SU-DHL-6 (cell line): ENCODE results near the gene RECQL5.
"Not testable (repeated sequence)": the region's sequence is repeated elsewhere in the genome, so short reads cannot be mapped to it uniquely, and the experiment has no call there.

ENCODE experiments used
- H2AFZ ChIP-seq: fragments of 200-600 bp; sonication (generic); 2 replicates; pipeline ENCODE4 v1.6.1; 2014; ENCODE audit warnings: low read depth, mild to moderate bottlenecking, moderate library complexity, mixed read lengths, antibody characterized with exemption, low read length; ENCODE audit not compliant: severe bottlenecking
- H3F3A ChIP-seq: fragments of 200-600 bp; shearing (Covaris generic); 2 replicates; pipeline ENCODE4 v1.6.0; 2016; ENCODE audit warnings: antibody characterized with exemption, mild to moderate bottlenecking; ENCODE audit not compliant: insufficient read depth
- H3K27ac ChIP-seq: fragments of 200-600 bp; sonication (generic); 2 replicates; pipeline ENCODE4 v1.5.1; 2016; ENCODE audit warnings: low read depth, mild to moderate bottlenecking, low read length, moderate library complexity, mixed read lengths
- H3K27me3 ChIP-seq: fragments of 200-600 bp; sonication (generic), shearing (Covaris generic); 2 replicates; pipeline ENCODE4 v1.6.0; 2014; ENCODE audit warnings: mild to moderate bottlenecking, low read length
- H3K36me3 ChIP-seq: fragments of 200-600 bp; sonication (generic); 2 replicates; pipeline ENCODE4 v1.6.1; 2014; ENCODE audit warnings: mild to moderate bottlenecking, low read length, mixed read lengths
- H3K4me2 ChIP-seq: fragments of 300-600, 200-600 bp; shearing (Covaris generic), sonication (generic); 2 replicates; pipeline ENCODE4 v1.6.0; 2014; ENCODE audit warnings: low read length, low read depth, mild to moderate bottlenecking; ENCODE audit not compliant: poor library complexity, severe bottlenecking
- H3K4me3 ChIP-seq: fragments of 200-600 bp; sonication (generic); 2 replicates; pipeline ENCODE4 v1.5.1; 2014; ENCODE audit warnings: antibody characterized with exemption, low read length, mild to moderate bottlenecking, mixed read lengths; ENCODE audit not compliant: insufficient read depth, poor library complexity, severe bottlenecking
- H3K79me2 ChIP-seq: fragments of 200-600 bp; sonication (generic); 2 replicates; pipeline ENCODE4 v1.6.1; 2014; ENCODE audit warnings: mild to moderate bottlenecking, low read length, moderate library complexity; ENCODE audit not compliant: insufficient read depth
- H3K9ac ChIP-seq: fragments of 200-600 bp; sonication (generic); 2 replicates; pipeline ENCODE4 v1.7.0; 2014; ENCODE audit warnings: mild to moderate bottlenecking, low read length
- H3K9me2 ChIP-seq: fragments of 200-600 bp; sonication (generic); replicated peaks from 2 replicates; pipeline ENCODE4 v1.6.1; 2014; ENCODE audit warnings: low read length; ENCODE audit not compliant: insufficient read depth
- H3K9me3 ChIP-seq: fragments of 200-600 bp; sonication (generic); 2 replicates; pipeline ENCODE4 v1.6.1; 2014; ENCODE audit warnings: low read length, mixed read lengths; ENCODE audit not compliant: insufficient read depth
- H4K20me1 ChIP-seq: fragments of 200-600 bp; sonication (generic); 2 replicates; pipeline ENCODE4 v1.6.1; 2014; ENCODE audit warnings: low read depth, mild to moderate bottlenecking, antibody characterized with exemption, low read length, moderate library complexity, mixed read lengths
- EZH2phosphoT487 ChIP-seq: fragments of 200-600 bp; sonication (generic), shearing (Covaris generic); conservative IDR thresholded peaks from 2 replicates; pipeline ENCODE4 v1.6.1; 2018; ENCODE audit warnings: mild to moderate bottlenecking, antibody characterized with exemption, low read length, moderate library complexity, mixed read lengths
- TF ChIP-seq, protein P1 (sequence below): fragments of 200-600 bp; sonication (generic); IDR thresholded peaks from one replicate; pipeline ENCODE4 v1.5.1; 2017; ENCODE audit warnings: antibody characterized with exemption, mild to moderate bottlenecking, low read length, moderate library complexity; ENCODE audit not compliant: insufficient read depth, poor library complexity, severe bottlenecking

The RECQL5 gene

DNA sequence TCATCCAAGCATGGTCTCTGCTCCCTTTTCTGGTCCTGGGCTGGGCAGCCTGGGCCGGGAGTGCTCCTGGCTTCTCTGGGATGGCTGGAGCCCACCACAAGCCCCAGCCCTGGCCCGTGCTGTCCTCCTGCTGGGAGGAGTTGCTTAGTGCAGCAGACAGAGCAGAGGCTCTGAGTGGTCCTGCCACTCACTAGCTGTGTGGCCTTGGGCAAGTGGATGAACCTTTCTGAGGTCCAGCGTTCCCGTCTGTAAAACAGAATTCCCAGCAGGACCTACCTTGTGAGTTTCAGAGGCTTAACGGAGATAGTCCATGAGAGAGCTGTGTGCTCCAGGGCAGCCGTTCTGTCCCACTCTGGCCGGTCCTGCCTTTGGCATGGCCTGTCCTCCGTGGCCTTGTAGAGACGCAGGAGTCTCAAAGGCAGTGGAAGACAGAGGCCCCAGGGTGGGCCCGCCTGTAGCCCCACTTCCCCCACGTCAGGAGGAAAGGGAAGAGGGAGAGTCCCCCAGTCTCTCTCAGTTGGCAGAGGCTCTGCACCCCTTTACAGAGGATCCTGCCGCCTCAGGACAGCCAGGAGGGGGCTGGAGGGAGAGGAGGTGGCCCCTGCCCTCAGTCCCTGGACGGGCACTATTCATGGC is 71.6 kb downstream of the RECQL5 start:
- Histone ChIP-seq H3K27me3 (no peaks in the 10 kb centered on the region), H2AFZ (no peak overlapping the region), H3K79me2 (no peaks in the 10 kb centered on the region), H3K36me3 (no peaks in the 10 kb centered on the region), H3K9ac (no peak overlapping the region), H3K9me2 (no peaks in the 10 kb centered on the region), H3K4me3 (no peak overlapping the region), H4K20me1 (no peaks in the 10 kb centered on the region), H3K4me2 (no peak overlapping the region), H3K27ac (no peak overlapping the region), H3F3A (0 out of 2 replicates have a peak, but pooled peaks cover 4% of the 10 kb centered on the region), H3K9me3 (no peaks in the 10 kb centered on the region)
- no peak for TF ChIP-seq EZH2phosphoT487
- TF ChIP-seq, protein P1, sequence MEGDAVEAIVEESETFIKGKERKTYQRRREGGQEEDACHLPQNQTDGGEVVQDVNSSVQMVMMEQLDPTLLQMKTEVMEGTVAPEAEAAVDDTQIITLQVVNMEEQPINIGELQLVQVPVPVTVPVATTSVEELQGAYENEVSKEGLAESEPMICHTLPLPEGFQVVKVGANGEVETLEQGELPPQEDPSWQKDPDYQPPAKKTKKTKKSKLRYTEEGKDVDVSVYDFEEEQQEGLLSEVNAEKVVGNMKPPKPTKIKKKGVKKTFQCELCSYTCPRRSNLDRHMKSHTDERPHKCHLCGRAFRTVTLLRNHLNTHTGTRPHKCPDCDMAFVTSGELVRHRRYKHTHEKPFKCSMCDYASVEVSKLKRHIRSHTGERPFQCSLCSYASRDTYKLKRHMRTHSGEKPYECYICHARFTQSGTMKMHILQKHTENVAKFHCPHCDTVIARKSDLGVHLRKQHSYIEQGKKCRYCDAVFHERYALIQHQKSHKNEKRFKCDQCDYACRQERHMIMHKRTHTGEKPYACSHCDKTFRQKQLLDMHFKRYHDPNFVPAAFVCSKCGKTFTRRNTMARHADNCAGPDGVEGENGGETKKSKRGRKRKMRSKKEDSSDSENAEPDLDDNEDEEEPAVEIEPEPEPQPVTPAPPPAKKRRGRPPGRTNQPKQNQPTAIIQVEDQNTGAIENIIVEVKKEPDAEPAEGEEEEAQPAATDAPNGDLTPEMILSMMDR, result no peak

DNA sequence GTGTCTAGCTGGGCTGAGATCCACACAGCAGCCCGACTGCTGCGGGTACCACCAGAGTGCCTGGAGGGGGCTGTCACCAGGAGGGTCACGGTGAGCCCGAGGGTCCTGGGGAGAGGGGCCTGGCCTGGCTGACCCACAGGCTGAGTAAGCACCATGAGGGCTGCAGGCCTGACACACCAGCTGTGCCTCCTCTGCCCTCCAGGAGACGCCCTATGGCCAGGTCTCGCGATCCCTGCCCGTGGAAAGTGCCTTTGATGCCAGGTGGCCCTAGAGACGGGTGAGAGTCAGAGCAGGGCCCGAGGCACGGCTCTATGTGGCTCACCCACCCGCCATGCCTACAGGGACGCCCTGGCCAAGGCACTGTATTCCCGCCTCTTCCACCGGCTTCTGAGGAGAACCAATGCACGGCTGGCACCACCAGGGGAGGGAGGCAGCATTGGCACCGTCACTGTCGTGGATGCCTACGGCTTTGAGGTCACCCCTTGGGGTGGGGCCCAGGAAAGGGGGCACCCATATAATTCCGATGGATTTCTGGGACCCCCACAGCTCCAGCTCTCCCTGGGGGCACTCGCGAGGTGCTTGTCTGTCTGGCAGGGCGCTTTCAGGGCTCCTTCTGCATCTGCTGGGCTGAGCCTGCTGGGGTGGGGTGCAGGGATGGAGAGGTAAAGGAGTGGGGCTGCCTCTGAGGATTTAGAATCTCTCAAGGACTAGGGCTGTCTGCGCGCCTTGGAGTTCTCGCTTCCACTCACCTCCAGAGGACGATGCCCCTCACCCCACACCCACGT is 72.3 kb downstream of the RECQL5 start:
- Histone ChIP-seq H3K36me3 (no peaks in the 10 kb centered on the region), H3K4me3 (no peak overlapping the region), H3K27ac (no peak overlapping the region), H3K27me3 (no peaks in the 10 kb centered on the region), H3K79me2 (no peaks in the 10 kb centered on the region), H3K9me3 (no peaks in the 10 kb centered on the region), H4K20me1 (no peaks in the 10 kb centered on the region), H3F3A (0 out of 2 replicates have a peak, but pooled peaks cover 6% of the 10 kb centered on the region), H2AFZ (no peak overlapping the region), H3K9me2 (no peaks in the 10 kb centered on the region), H3K4me2 (no peak overlapping the region), H3K9ac (no peak overlapping the region)
- TF ChIP-seq, protein P1, result no peak
- TF ChIP-seq EZH2phosphoT487, result no peak

DNA sequence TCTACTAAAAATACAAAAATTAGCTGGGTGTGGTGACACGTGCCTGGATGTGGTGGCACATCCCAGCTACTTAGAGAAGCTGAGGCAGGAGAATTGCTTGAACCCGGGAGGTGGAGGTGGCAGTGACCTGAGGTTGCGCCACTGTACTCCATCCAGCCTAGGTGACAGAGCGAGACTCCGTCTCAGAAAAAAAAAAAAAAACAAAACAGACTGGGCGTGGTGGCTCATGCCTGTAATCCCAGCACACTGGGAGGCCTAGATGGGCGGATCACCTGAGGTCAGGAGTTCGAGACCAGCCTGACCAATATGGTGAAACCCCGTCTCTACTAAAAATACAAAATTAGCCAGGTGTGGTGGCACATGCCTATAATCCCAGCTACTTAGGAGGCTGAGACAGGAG is 73.5 kb downstream of the RECQL5 start:
- H3K4me3 ChIP-seq, H3K4me2 ChIP-seq, H3K9me2 ChIP-seq, H3K27ac ChIP-seq, H3K9me3 ChIP-seq, H3K79me2 ChIP-seq, H3K9ac ChIP-seq, H3F3A ChIP-seq, H2AFZ ChIP-seq, H3K36me3 ChIP-seq, H3K27me3 ChIP-seq, H4K20me1 ChIP-seq: not testable (repeated sequence)
